SHP77 (cell line): ENCODE results near the gene LMO2.

Experiments
- DNase-seq, 2 experiments: peaks; one replicate each; lab custom pipeline; 2025; lab: John Stamatoyannopoulos, UW

Gene LMO2

GRCh38 chr11:33887886-33888285 is 4.0 kb downstream of the LMO2 start:
- no peak for DNase-seq

- DNase-seq = no peak
Measured at GRCh38 chr11:33885338-33886005, 6.4 kb downstream of the LMO2 start.

- no peak for DNase-seq
Measured at GRCh38 chr11:33884601-33885000, 7.3 kb downstream of the LMO2 start.

- DNase-seq = no peak
Measured at GRCh38 chr11:33884035-33884434, 7.8 kb downstream of the LMO2 start.

GRCh38 chr11:33881651-33882503 is 10.0 kb downstream of the LMO2 start:
- DNase-seq = no peak

- no peak for DNase-seq
Measured at GRCh38 chr11:33880979-33881378, 10.9 kb downstream of the LMO2 start.

GRCh38 chr11:33879375-33879774 is 12.5 kb downstream of the LMO2 start:
- no peak for DNase-seq

GRCh38 chr11:33877038-33877437 is 14.8 kb downstream of the LMO2 start:
- DNase-seq = no peak

GRCh38 chr11:33875621-33876294 is 16.1 kb downstream of the LMO2 start:
- no peak for DNase-seq

GRCh38 chr11:33874910-33875490 is 16.9 kb downstream of the LMO2 start:
- no peak for DNase-seq

- DNase-seq = no peak
Measured at GRCh38 chr11:33874433-33874832, 17.4 kb downstream of the LMO2 start.

GRCh38 chr11:33869481-33870422 is 22.1 kb downstream of the LMO2 start:
- no peak for DNase-seq

GRCh38 chr11:33868647-33869461 is 23.0 kb downstream of the LMO2 start:
- no peak for DNase-seq

- no peak for DNase-seq
Measured at GRCh38 chr11:33867996-33868646, 23.8 kb downstream of the LMO2 start.

GRCh38 chr11:33867561-33867960 is 24.3 kb downstream of the LMO2 start:
- DNase-seq = no peak

- no peak for DNase-seq
Measured at GRCh38 chr11:33866936-33867335, 24.9 kb downstream of the LMO2 start.

- no peak for DNase-seq
Measured at GRCh38 chr11:33864479-33864878, 27.4 kb downstream of the LMO2 start.

GRCh38 chr11:33863418-33864172 is 28.3 kb downstream of the LMO2 start:
- no peak for DNase-seq

GRCh38 chr11:33861941-33862589 is 29.8 kb downstream of the LMO2 start:
- no peak for DNase-seq
